A673 (cell line): ENCODE results near the gene SYT8. TPM values are rescaled to one million over a fixed set of nuclear protein-coding genes. Genes with fewer than 3 reads are reported as not detected.

Experiments used
- BruUV-seq: library from RNA; stranded (reverse); fragments of 400-500 nt; replicated peaks from 2 replicates; lab custom pipeline; 2021; lab: Mats Ljungman, UMichigan
- CTCF ChIA-PET: fragments of 300-600 bp; sonication (Branson Sonifier 250); formaldehyde crosslinking; loops from one replicate; lab custom pipeline; 2022; ENCODE audit warnings: antibody characterized with exemption; lab: Charles Lee
- POLR2A ChIA-PET: fragments of 300-600 bp; sonication (Branson Sonifier 250); formaldehyde crosslinking; loops from one replicate; lab custom pipeline; 2022; ENCODE audit warnings: antibody characterized with exemption; ENCODE audit not compliant: low non-redundant PET; lab: Charles Lee
- DNase-seq: peaks from one replicate; pipeline ENCODE4 v3.0.0-alpha.2; 2015; ENCODE audit warnings: low spot score
- H3K27ac ChIP-seq: fragments of 200-600 bp; sonication (generic); 2 replicates; pipeline ENCODE4 v1.5.1; 2016; ENCODE audit warnings: mixed run types, low read depth, mild to moderate bottlenecking, mixed read lengths, antibody characterized with exemption, low read length; ENCODE audit not compliant: poor library complexity, severe bottlenecking
- H3K27me3 ChIP-seq: fragments of 200-600 bp; sonication (generic); replicated peaks from 2 replicates; pipeline ENCODE4 v1.6.1; 2017; ENCODE audit warnings: mixed run types, low read depth, mild to moderate bottlenecking, mixed read lengths, antibody characterized with exemption, low read length; ENCODE audit not compliant: insufficient read depth, poor library complexity
- H3K36me3 ChIP-seq: fragments of 200-600 bp; sonication (generic); 2 replicates; pipeline ENCODE4 v1.6.1; 2016; ENCODE audit warnings: mixed run types, mild to moderate bottlenecking, mixed read lengths, antibody characterized with exemption, low read length; ENCODE audit not compliant: insufficient read depth, poor library complexity, severe bottlenecking
- H3K4me1 ChIP-seq: fragments of 200-600 bp; sonication (generic); 2 replicates; pipeline ENCODE4 v1.6.1; 2017; ENCODE audit warnings: mixed run types, mild to moderate bottlenecking, mixed read lengths, antibody characterized with exemption, low read length; ENCODE audit not compliant: insufficient read depth, poor library complexity, severe bottlenecking
- H3K4me3 ChIP-seq: fragments of 200-600 bp; sonication (generic); 2 replicates; pipeline ENCODE4 v1.5.1; 2016; ENCODE audit warnings: low read depth, mixed run types, mild to moderate bottlenecking, mixed read lengths, low read length; ENCODE audit not compliant: poor library complexity, severe bottlenecking
- H3K9me3 ChIP-seq: fragments of 200-600 bp; sonication (generic); 2 replicates; pipeline ENCODE4 v1.6.1; 2016; ENCODE audit warnings: mixed run types, low read depth, mild to moderate bottlenecking, mixed read lengths, antibody characterized with exemption, low read length; ENCODE audit not compliant: poor library complexity, severe bottlenecking
- EZH2 ChIP-seq: fragments of 200-600 bp; sonication (generic); IDR thresholded peaks from 2 replicates; pipeline ENCODE4 v1.6.1; 2017; ENCODE audit warnings: borderline replicate concordance, low read depth, mild to moderate bottlenecking, mixed read lengths, antibody characterized with exemption, low read length; ENCODE audit not compliant: poor library complexity, severe bottlenecking
- intact Hi-C: fragments of 100-400 bp; cut with micrococcal nuclease; formaldehyde crosslinking; loops from one replicate; pipeline ENCODE4 v1.10.0; 2022; ENCODE audit not compliant: unreplicated experiment
- total RNA-seq: library from RNA; stranded (reverse); gene quantifications from 2 replicates; pipeline ENCODE4 v1.2.3, GENCODE V29; 2021
- TF ChIP-seq, protein P1 (sequence below): fragments of 300-800, 200-600 bp; sonication (generic); conservative IDR thresholded peaks from 2 replicates; pipeline ENCODE4 v1.5.1; 2017; ENCODE audit warnings: low read depth, mild to moderate bottlenecking, antibody characterized with exemption, low read length, moderate library complexity, mixed read lengths

The SYT8 gene
- total RNA-seq, 1 experiment from 2014 or later, result not detected

DNA sequence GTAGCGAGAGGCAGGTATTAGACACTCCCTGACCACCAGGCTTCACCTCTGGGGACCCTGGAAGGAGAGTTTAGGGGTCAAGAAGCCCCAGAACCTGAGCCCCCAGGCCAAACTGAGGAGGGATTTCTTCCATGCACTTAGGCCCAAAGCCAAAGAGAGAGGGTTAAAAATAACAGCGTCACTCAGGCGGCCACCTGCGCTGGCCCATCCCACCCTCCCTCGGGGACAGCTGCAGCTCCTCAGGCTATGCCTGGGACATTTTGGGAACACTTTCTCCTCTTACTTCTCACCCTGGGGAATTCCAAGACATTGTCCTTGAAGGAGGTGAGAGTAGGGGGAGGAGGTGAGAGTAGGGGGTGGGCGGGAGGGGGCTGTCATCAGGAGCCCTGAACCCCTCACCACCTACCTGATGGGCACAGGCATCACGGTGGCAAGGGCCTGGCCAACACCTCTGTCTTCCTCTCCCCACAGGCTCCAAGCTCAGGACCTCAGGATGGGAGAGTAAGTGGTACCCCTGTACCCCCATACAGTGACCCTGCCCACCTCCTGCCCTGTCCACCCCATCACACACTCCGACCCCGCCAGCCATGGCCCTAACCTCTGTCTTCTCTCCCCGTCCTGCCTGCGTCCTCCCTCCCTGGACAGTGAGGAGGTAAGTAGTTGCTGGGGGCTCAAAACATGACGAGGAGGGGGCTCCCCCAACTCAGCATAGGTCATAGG is 4.6 kb downstream of the SYT8 start:
- ChIA-PET POLR2A (no interaction called here), CTCF (interaction anchor here (0.6 kb wide), 2 partner anchors 11 to 129 kb away, joined by 5 read pairs; no protein-coding TSS in a partner anchor)
- DNase-seq, result no peak
- intact Hi-C loops, result no loop called here
- TF ChIP-seq, protein P1, sequence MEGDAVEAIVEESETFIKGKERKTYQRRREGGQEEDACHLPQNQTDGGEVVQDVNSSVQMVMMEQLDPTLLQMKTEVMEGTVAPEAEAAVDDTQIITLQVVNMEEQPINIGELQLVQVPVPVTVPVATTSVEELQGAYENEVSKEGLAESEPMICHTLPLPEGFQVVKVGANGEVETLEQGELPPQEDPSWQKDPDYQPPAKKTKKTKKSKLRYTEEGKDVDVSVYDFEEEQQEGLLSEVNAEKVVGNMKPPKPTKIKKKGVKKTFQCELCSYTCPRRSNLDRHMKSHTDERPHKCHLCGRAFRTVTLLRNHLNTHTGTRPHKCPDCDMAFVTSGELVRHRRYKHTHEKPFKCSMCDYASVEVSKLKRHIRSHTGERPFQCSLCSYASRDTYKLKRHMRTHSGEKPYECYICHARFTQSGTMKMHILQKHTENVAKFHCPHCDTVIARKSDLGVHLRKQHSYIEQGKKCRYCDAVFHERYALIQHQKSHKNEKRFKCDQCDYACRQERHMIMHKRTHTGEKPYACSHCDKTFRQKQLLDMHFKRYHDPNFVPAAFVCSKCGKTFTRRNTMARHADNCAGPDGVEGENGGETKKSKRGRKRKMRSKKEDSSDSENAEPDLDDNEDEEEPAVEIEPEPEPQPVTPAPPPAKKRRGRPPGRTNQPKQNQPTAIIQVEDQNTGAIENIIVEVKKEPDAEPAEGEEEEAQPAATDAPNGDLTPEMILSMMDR, result no peak
- TF ChIP-seq EZH2, result no peak
- no peaks in the 10 kb centered on the region for H3K9me3 ChIP-seq
- no peak overlapping the region for H3K27ac ChIP-seq
- H3K4me1 ChIP-seq, result no peaks in the 10 kb centered on the region
- BruUV-seq, result no TSS peak
- H3K36me3 ChIP-seq, result no peaks in the 10 kb centered on the region
- H3K27me3 ChIP-seq, result no peaks in the 10 kb centered on the region
- H3K4me3 ChIP-seq, result no peak overlapping the region

DNA sequence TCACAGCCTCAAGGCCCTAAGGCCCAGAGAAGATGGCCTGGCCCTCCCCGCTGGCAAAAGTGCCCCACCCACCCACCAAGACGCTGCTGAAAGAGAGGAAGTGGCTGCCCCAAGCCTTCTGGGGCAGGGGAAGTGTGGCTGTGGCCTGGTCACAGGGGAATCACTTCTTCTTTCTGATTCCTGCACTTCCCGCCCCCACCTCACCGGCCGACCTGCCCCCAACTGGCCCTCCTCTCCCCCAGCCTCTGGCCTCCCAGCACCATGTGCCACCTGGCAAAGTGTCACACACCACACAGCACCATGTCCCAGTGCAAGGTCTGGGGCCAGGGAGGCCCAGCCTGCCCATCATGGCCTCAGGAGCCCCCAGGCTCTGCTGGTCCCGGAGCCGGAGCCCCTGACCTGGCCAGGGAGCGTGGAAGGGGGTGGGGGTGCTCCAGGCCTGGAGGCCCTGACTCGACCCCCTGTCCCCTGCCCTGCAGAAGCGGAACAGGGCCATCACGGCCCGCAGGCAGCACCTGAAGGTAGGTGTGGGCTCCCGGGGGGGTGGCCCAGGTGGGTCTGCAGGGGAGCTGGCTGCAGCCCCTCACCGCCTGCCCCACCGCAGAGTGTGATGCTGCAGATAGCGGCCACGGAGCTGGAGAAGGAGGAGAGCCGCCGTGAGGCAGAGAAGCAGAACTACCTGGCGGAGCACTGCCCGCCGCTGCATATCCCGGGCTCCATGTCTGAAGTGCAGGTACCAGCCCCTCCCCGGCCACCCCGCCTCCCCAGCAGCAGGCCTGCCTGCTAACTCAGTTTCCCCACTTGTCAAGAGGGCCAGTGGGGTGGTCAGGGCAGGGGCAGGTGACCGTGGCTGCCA is 5.4 kb downstream of the SYT8 start:
- no peaks in the 10 kb centered on the region for H3K9me3 ChIP-seq
- BruUV-seq, result no TSS peak
- H3K4me1 ChIP-seq, result no peaks in the 10 kb centered on the region
- CTCF ChIA-PET, result interaction anchor here (0.6 to 1.3 kb wide), 2 partner anchors 130 to 311 kb away, joined by 5 to 16 read pairs; no protein-coding TSS in a partner anchor
- POLR2A ChIA-PET, result no interaction called here
- DNase-seq, result no peak
- intact Hi-C loops, result no loop called here
- H3K36me3 ChIP-seq, result no peaks in the 10 kb centered on the region
- no peak for TF ChIP-seq EZH2
- TF ChIP-seq, protein P1, result no peak
- no peak overlapping the region for H3K4me3 ChIP-seq
- no peak overlapping the region for H3K27ac ChIP-seq
- peaks cover 7% of the 10 kb centered on the region for H3K27me3 ChIP-seq

DNA sequence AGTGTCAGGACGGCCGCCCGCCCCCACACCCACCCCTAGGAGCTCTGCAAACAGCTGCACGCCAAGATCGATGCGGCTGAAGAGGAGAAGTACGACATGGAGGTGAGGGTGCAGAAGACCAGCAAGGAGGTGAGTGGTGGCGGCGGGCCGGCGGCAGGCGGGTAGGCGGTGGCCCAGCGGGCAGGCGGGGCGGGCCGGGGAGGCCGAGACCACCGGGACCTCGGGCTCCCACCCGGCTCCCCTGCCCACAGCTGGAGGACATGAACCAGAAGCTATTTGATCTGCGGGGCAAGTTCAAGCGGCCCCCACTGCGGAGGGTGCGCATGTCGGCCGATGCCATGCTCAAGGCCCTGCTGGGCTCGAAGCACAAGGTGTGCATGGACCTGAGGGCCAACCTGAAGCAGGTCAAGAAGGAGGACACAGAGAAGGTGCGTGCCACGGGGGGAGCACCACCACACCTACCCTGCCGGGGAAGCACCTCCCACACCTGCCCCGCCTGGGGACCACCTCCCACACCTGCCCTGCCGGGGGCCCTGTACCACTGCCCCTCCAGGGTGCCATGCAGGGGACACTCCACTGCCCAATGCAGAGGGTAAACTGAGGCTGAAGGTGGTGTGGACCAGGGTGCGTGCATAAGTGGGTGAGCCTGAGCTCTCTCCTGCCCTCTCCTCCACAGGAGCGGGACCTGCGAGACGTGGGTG is 6.1 kb downstream of the SYT8 start:
- Histone ChIP-seq H3K36me3 (no peaks in the 10 kb centered on the region), H3K9me3 (no peaks in the 10 kb centered on the region), H3K27ac (no peak overlapping the region), H3K4me1 (no peaks in the 10 kb centered on the region), H3K27me3 (peaks cover 9% of the 10 kb centered on the region), H3K4me3 (no peak overlapping the region)
- DNase-seq, result no peak
- intact Hi-C loops, result no loop called here
- TF ChIP-seq, protein P1, result no peak
- no peak for TF ChIP-seq EZH2
- ChIA-PET POLR2A (no interaction called here), CTCF (interaction anchor here (0.6 to 1.3 kb wide), 2 partner anchors 41 to 311 kb away, joined by 3 to 16 read pairs; no protein-coding TSS in a partner anchor)
- BruUV-seq, result no TSS peak
